Ectodermal cell (in vitro differentiated cells): ENCODE measurements around the gene TRPC4.
"Not testable (repeated sequence)": the region's sequence is repeated elsewhere in the genome, so short reads cannot be mapped to it uniquely, and the experiment has no call there.

Source experiments
- H3K27ac ChIP-seq: 2 replicates; pipeline ENCODE4 v1.7.0; 2013; ENCODE audit warnings: mild to moderate bottlenecking, low read depth, low read length; ENCODE audit not compliant: insufficient read depth, poor library complexity, severe bottlenecking
- H3K27me3 ChIP-seq: 2 replicates; pipeline ENCODE4 v1.7.0; 2013; ENCODE audit warnings: mild to moderate bottlenecking, low read length; ENCODE audit not compliant: insufficient read depth, control insufficient read depth, poor library complexity, severe bottlenecking
- H3K36me3 ChIP-seq: one replicate; pipeline ENCODE4 v1.7.0; 2013; ENCODE audit warnings: low read length; ENCODE audit not compliant: control insufficient read depth, insufficient read depth
- H3K4me1 ChIP-seq: one replicate; pipeline ENCODE4 v1.7.0; 2013; ENCODE audit warnings: low read length; ENCODE audit not compliant: control insufficient read depth, insufficient read depth
- H3K4me3 ChIP-seq: 2 replicates; pipeline ENCODE4 v1.7.0; 2013; ENCODE audit warnings: low read depth, low read length, control low read depth; ENCODE audit not compliant: insufficient read depth
- H3K9me3 ChIP-seq: 2 replicates; pipeline ENCODE4 v1.7.0; 2013; ENCODE audit warnings: mild to moderate bottlenecking, low read length, moderate library complexity; ENCODE audit not compliant: control insufficient read depth
- WGBS, 2 experiments: methylation state at CpG; one replicate each; pipeline ENCODE4 v1.1.7; 2013; ENCODE audit warnings: missing lambda C conversion rate in 2 of 2; 5-methylcytosine and 5-hydroxymethylcytosine counted together

Gene TRPC4

GRCh38 chr13:37601648-37602440, 267.7 kb downstream of the TRPC4 start:
- Histone ChIP-seq H3K9me3 (no peaks in the 10 kb centered on the region), H3K27me3 (no peaks in the 10 kb centered on the region), H3K4me3 (no peak overlapping the region), H3K4me1 (no peaks in the 10 kb centered on the region), H3K27ac (no peak overlapping the region), H3K36me3 (no peaks in the 10 kb centered on the region)
- WGBS, 2 experiments = 82 to 89% methylated on average over 3 of the region's 3 CpGs

GRCh38 chr13:37599519-37599918, 270.1 kb downstream of the TRPC4 start:
- Histone ChIP-seq H3K27ac (no peak overlapping the region), H3K27me3 (no peaks in the 10 kb centered on the region), H3K4me1 (no peaks in the 10 kb centered on the region), H3K9me3 (no peaks in the 10 kb centered on the region), H3K36me3 (no peaks in the 10 kb centered on the region), H3K4me3 (no peak overlapping the region)
- 83 to 100% methylated on average over 2 of the region's 2 CpGs for WGBS, 2 experiments

- Histone ChIP-seq H3K4me1 (no peaks in the 10 kb centered on the region), H3K4me3 (no peak within 1 kb of the TSS)
- 59 to 69% methylated on average over 6 of the region's 6 CpGs for WGBS, 2 experiments
These were observed 271.0 kb downstream of the TRPC4 start, which contains the start of gene POSTN for GRCh38 chr13:37598597-37598996. POSTN (minus strand) TSS chr13:37598768; CDS start chr13:37598726, 42 bp downstream.

DNA sequence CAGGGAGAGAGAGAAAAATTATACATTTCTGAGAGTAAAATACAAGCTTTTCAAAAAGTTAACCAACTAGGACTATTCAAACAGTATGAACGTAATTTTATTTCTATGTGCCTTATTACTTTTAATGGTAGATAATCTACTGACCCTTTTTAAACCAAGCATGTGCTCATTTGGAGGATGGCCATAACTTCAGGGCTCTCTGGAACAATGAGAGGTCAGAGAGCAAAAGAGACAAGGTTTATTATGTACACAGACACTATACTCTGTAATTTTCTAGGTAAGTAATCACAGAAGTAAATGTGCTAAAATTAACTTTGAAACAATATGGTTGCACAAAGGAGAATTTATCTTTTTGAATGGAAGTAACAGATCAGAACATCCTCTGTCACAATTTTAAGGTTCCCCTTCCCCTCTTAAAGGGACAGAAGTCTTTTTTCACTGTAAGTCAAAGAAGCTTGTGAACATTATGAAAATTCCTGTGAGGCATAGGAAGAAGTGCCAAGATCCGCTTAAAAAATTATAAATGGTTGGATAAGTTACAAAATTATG, 272.0 kb downstream of the TRPC4 start:
- H3K27me3 ChIP-seq = no peaks in the 10 kb centered on the region
- no peak overlapping the region for H3K4me3 ChIP-seq
- H3K9me3 ChIP-seq = no peaks in the 10 kb centered on the region
- H3K36me3 ChIP-seq = no peaks in the 10 kb centered on the region
- H3K27ac ChIP-seq = no peak overlapping the region
- 88 to 92% methylated on average over 1 of the region's 2 CpGs for WGBS, 2 experiments
- H3K4me1 ChIP-seq = no peaks in the 10 kb centered on the region

More at GRCh38 chr13:37598597-37598996, 271.0 kb downstream of the TRPC4 start, which contains the start of gene POSTN:
- Histone ChIP-seq H3K9me3 (no peaks in the 10 kb centered on the region), H3K27ac (no peak within 1 kb of the TSS), H3K36me3 (no peaks in the 10 kb centered on the region), H3K27me3 (no peaks in the 10 kb centered on the region)

- no peaks in the 10 kb centered on the region for H3K27me3 ChIP-seq
- H3K4me3 ChIP-seq = no peak overlapping the region
- 95% methylated on average over 2 to 3 of the region's 3 CpGs for WGBS, 2 experiments
- no peak overlapping the region for H3K27ac ChIP-seq
- H3K9me3 ChIP-seq = no peaks in the 10 kb centered on the region
- H3K4me1 ChIP-seq = no peaks in the 10 kb centered on the region
- H3K36me3 ChIP-seq = no peaks in the 10 kb centered on the region
These were observed 272.8 kb downstream of the TRPC4 start for GRCh38 chr13:37596805-37597204.

- no peak overlapping the region for H3K4me3 ChIP-seq
These were observed 274.4 kb downstream of the TRPC4 start for GRCh38 chr13:37595162-37595561.

GRCh38 chr13:37594550-37594949, 275.0 kb downstream of the TRPC4 start:
- 45 to 75% methylated on average over 1 of the region's 2 CpGs for WGBS, 2 experiments
- Histone ChIP-seq H3K36me3 (no peaks in the 10 kb centered on the region), H3K27ac (no peak overlapping the region), H3K9me3 (no peaks in the 10 kb centered on the region), H3K4me3 (no peak overlapping the region), H3K27me3 (no peaks in the 10 kb centered on the region), H3K4me1 (no peaks in the 10 kb centered on the region)

More at GRCh38 chr13:37595162-37595561, 274.4 kb downstream of the TRPC4 start:
- H3K36me3 ChIP-seq = no peaks in the 10 kb centered on the region
- no peaks in the 10 kb centered on the region for H3K9me3 ChIP-seq
- no peaks in the 10 kb centered on the region for H3K4me1 ChIP-seq
- H3K27me3 ChIP-seq = no peaks in the 10 kb centered on the region
- H3K27ac ChIP-seq = no peak overlapping the region

DNA sequence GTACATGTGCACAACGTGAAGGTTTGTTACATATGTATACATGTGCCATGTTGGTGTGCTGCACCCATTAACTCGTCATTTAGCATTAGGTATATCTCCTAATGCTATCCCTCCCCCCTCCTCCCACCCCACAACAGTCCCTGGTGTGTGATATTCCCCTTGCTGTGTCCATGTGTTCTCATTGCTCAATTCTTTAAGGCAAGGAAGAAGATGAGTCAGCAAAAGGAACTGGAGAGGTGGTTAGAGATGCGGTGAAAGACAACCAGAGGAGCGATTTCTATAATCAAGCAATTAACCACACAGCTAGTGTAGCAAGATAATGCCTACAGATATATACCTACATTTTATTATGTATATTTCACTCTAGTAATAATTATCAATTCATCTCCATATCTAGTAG, 280.2 kb downstream of the TRPC4 start:
- not testable (repeated sequence) for H3K4me1 ChIP-seq, H3K27ac ChIP-seq, H3K36me3 ChIP-seq, H3K9me3 ChIP-seq, H3K27me3 ChIP-seq, H3K4me3 ChIP-seq
- no CpG with 5 or more reads among the region's 4 CpGs for WGBS, 2 experiments

GRCh38 chr13:37587236-37587635, 282.3 kb downstream of the TRPC4 start:
- 74 to 100% methylated on average over 2 of the region's 2 CpGs for WGBS, 2 experiments
- Histone ChIP-seq H3K4me3 (no peak overlapping the region), H3K4me1 (no peaks in the 10 kb centered on the region), H3K27me3 (no peaks in the 10 kb centered on the region), H3K9me3 (no peaks in the 10 kb centered on the region), H3K27ac (no peak overlapping the region), H3K36me3 (no peaks in the 10 kb centered on the region)
